ENCODE measurements around the gene OBP2A.

OBP2A gene

DNA sequence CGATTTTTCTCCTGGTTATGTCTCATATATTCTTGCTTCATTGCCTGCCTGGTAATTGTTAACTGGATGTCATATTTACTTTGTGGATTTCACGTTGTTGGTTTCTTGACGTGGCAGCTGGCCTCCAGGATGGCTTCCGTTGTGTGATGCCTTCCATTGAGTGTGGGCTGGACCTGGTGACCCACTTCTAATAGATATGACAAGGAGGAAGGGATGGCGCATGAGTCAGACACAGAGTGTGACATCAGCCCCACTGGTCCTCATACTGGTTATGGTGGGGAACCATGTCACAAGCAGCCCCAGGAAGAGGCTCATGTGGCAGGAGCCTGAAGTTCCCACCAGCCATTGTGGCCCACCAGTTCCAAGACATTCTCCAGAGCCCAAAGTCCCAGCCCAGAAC lies 9.3 kb downstream of the OBP2A start:
- DNase-seq, result no peak

DNA sequence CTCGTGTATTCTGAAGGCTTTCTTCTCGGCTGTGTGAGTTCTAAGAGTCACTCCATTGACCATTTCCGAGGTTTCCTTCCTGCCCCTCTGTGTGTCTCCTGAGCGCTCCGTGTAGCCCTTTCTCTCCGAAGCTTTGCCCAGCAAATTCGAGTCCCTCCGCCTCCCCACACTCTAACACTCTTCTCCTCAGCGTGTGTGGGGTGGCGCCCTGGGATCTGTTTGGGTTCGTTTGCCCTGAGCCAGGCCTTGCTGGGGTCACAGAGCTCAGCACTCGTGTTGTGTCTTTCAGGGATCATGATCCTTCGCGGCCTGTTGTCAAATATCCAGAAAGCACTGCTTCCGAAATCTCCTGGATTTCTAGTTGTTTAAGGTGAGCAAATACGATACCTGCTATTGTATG lies 10.0 kb downstream of the OBP2A start:
- no peak for DNase-seq

DNA sequence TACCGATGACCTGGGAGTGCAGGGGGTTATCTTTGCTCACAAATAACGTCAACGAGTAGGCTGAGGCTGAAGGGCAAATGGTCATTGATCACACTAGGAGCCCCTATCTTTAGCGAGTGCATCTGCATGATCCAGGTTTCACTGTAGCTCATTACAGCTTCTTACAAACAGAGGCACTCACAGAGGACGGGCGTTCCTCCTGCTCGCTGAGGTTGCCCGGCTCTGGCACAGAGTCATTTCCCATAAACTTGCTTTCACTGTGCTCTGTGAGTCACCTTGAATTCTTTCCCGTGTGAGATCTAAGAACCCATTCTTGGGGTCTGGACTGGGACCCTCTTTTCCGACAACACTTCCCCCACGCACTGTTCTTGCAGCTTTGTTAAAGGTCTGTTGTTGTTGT lies 13.7 kb downstream of the OBP2A start:
- no peak for DNase-seq

DNA sequence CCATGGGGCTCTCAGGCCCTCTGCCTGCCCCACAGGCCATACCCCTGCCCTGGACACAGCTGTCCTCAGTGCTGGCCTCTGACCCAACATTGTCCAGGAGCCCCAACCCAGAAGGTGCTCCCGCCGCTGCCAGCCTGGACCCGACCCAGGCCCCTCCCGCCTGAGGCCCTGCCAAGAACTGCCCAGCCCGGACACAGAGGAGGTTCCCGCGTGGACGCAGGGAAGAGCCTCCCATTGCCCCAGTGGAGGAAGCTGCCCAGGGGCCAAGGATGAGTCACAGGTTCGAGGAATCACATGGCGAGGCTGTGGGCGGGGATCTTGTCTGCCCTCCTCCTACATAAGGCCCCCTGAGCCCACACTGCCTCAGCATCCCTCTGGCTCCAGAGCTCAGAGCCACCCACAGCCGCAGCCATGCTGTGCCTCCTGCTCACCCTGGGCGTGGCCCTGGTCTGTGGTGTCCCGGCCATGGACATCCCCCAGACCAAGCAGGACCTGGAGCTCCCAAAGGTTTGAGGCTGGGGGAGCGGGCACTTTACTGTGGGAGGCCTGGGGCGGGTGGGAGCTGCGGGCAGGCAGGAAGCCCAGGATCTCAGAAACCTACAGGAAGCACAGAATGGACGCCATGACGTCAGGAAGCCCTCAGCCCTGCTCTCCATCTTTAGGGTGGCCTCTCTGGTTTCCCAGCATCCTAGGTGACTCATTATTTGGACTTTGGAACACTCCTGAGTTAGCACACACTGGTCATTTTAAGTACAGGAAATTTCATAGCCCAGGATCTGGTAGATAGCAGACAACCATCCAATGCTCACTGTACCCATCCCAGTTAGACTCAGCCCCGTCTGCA lies 15.7 kb downstream of the OBP2A start, which contains the start of gene PAEP:
Gene PAEP (plus strand): TSS at position 366 of the 844 bp plus-strand sequence.
- DNase-seq, result no peak

DNA sequence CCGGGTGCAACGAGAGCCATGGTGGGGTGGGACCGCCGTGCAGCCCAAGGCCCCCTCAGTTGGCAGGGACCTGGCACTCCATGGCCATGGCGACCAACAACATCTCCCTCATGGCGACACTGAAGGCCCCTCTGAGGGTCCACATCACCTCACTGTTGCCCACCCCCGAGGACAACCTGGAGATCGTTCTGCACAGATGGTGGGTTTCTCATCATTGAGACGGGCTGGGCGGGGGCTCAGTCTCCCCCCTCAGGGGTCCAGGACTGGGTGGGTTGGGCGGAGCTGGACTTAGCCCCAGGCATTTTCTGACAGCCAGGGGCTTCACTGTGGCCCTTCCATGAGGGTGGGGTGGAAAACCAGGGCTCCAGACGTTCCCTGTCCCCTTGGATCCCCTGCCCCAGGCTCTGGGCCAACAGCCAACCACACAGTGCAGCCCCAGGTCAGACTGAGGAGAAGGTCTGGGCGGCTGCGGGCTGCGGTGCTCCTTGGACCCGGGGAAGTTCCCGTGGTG lies 16.4 kb downstream of the OBP2A start:
- no peak for DNase-seq

DNA sequence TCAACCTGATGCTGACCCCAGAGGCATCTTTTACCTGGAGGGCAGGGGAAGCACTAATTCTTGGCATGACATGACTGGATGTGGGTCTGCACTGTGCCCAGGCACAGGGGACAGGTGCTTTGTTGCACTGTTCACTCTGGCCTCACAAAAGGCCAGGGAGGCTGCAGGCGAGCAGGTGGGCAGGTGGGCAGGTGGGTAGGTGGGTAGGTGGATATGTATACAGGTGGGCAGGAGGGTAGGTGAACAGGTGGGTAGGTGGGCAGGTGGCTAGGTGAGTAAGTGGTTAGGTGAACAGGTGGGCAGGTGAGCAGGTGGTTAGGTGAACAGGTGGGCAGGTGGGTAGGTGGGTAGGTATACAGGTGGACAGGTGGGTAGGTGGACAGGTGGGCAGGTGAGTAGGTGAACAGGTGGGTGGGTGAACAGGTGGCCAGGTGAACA lies 17.1 kb downstream of the OBP2A start:
- no peak for DNase-seq

DNA sequence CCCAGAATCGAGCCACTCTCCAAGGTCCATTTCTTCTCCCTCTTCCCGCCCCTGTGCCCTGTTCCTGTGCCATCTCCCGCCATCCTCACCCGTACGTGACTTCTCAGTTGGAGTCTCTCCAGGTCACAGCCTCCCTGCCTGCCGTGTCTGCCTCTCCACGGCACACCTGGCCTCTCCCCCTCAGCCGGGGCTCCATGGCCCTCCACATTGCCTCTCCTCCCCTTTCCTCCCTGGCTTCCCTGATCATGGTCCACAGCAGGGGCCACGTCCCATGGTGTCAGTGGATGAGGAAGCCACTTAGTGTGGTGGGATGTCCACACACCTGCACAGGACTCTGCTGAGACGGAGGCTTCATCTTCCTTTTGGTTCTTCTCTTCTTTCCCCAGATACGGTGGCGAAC lies 17.9 kb downstream of the OBP2A start:
- no peak for DNase-seq

DNA sequence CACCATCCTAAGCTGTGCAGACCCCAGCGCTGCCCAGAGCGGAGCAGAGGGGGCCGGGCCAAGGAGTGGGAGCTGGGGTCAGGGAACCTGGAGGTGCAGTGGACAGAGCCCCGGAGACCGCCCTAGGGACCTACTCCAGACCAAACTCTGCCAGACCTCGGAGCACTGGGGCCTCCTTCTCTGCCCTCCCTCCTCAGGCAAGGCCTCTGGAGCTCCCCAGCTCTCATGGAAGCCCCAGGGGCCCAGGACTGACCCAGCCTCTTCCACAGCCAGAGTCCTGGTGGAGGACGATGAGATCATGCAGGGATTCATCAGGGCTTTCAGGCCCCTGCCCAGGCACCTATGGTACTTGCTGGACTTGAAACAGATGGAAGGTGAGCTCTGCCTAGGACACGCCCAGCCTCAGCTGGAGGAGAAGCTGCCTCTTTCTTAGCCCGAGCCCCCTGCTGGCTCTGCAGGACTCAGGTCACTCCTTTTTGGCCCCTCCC lies 19.3 kb downstream of the OBP2A start:
- DNase-seq, result no peak

DNA sequence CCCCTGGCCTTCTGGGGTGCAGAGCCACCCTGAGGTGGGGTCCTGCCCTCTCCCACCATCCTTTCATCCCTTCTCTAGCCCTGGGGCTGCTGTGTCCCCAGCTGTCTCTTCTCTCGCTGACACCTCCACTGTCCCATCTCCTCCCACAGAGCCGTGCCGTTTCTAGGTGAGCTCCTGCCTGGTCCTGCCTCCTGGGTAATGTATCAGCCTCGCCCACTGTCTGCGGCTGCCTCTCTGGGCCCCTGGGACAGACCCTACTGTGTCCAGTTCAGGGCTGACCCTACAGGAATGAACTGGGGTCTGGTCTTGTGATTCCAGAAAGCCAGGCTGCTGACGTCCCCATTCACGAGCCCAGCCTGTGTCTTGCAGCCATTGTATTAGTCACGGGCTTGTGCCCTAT lies 19.7 kb downstream of the OBP2A start:
- no peak for DNase-seq

DNA sequence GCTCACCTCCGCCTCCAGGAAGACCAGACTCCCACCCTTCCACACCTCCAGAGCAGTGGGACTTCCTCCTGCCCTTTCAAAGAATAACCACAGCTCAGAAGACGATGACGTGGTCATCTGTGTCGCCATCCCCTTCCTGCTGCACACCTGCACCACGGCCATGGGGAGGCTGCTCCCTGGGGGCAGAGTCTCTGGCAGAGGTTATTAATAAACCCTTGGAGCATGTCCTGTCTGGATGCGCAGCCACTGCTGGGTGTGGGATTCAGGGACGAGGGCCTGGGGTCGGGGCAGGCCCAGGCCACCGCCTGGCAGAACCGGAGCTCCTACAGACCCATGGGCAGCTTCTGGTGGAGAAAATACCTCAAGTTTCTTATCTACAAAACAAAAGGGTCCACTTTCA lies 20.6 kb downstream of the OBP2A start:
- DNase-seq, result no peak

DNA sequence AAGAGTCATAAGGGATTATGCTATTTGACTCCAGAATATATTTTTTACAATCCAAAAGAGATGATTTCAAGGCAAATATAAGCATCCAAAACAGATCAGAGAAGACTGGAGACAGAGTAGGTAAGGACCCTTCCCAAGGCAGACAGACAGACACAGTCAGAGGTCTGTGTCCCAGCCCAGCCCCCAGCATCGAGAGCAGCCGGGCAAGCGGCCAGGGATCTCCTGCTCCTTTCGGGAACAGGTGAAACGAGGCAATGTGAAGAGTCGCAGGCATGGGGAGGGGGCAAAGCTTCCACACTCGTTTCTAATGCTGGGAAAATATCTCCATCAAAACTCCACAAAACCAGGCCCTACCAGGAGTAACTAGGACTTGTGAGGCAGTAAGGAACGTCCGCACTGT lies 21.4 kb downstream of the OBP2A start:
- DNase-seq, result no peak

DNA sequence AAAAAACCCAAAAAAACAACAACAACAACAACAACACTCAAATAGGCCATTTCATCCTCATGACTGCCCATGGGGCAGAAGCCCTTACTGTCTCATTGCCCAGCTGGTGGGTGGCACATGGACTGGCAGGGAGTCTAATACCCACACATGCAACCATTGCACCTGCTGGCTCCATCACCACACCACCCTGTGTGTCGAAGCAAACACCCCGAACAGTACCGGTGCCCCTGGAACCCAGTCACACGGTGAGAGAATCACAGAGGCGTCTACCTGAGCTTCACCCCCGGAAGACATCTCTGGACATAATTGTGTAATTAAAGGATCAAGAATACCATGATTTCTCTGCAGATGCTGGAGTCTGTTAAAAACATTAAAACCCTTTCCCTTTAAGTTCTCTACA lies 22.1 kb downstream of the OBP2A start:
- DNase-seq, result no peak

DNA sequence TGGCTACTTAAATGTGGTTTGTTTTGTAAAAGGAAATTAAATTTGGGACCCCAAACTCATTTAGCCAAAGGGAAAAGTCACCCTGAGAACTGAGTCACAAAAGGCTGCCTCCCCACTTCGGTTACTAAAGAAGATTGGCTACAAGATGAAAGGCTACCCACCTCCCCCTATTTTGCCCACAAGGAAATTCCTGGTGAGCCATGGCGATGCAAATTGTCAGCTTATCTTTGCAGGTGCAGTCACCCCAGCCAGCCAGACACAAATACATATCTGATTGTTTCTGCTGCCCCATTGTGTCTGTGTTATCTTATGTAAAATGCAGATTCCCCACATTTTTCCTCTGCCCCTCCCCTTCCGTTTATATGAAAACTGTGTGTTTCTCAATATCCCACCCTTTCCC lies 24.5 kb downstream of the OBP2A start:
- no peak for DNase-seq

DNA sequence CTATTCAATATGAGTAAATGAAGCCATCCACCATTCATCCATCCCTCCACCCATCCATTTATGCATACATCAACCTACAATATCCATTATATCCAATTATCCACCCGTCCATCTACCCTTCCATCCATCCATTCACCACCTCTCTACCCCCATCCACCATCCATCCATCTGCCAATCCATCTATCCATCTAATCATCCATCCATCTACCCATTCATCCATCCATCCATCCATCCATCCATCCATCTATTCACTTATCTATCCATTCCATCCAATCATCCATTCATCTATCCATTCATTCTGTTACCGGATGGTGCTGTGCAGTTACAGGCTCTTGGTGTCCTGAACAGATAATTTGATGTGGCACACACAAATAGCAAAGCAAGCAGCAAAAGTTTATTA lies 26.3 kb downstream of the OBP2A start:
- no peak for DNase-seq

DNA sequence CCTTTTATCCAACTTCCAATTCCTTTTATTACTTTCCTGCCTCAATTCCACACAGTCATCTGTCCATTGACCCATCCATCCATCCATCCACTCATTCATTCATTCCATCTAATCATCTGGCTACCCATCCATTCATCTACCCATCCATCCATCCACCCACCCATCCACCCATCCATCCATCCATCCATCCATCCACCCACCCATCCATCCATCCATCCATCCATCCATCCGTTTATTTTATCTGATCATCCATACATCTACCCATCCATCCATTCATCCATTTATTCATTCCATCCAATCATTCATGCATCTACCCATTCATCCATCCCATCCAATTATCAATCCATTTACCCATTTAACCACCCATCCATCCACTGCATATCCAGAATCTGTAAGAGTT lies 27.2 kb downstream of the OBP2A start:
- no peak for DNase-seq

DNA sequence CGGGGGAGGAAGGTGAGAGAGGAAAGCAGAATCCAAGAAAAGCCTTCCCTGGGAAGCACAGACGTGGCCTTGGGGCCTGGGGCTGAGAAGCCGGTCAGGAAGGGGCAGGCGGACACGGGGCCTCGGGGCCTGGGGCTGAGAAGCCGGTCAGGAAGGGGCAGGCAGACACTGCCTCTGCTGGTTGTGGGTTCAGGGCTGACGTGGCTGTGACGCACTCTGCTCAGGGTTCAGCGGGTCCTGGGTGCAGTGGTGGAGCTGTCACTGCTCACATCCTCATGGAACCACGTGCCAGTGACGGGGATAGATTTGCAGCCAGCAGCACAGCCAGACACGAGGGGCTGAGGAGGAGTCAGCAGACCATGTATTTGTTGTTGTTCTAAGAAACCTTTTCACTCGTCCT lies 28.4 kb downstream of the OBP2A start:
- no peak for DNase-seq

DNA sequence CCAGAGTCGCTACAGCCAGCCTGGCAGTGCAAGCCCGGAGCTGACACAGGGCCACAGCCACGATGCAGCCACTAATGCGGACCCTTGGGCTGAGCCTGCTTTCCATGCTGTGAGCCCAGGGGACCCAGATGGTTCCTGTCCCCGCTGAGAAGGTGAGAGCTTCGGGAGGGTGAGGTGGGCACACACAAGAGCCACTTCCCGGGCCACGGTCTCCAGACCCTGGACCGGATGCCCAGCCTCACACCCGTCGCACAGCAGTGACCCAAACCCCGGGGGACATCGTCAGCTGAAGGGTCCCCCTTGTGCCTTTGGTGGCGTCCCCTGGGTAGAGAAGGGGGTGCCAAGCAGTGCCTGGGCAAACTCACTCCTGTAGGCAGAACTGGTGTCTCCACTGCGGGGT lies 29.0 kb downstream of the OBP2A start:
- no peak for DNase-seq

DNA sequence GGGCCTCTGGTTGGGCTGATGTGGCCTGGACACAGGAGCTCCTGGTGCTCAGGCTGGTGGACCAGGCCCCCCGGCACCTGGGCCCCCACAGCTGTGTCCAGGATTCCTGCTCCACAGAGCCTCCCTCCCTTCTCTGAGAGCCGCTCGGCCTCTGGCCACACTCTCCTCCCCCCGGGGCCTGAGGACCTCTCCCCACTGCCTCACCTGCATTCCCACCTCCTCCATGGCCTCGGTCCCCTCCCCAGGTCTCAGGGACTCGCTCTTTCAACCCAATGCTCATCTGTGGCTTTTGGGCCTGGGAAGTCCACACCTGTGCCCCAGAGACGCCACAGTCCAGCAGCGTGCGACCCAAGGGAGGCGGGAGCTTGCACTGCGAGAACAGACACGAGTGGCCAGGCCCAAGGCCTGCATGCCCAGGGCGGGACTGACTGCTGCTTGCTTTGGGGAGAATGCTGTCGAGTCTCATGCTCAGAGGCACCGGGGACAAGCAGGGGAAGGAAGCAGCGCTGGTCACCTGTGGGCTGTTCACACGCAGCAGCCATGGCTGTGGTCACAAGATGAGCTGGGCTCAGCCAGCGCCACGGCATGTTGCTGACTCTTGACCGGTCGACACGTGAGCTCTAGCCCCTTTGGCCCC lies 30.2 kb downstream of the OBP2A start:
- no peak for DNase-seq

DNA sequence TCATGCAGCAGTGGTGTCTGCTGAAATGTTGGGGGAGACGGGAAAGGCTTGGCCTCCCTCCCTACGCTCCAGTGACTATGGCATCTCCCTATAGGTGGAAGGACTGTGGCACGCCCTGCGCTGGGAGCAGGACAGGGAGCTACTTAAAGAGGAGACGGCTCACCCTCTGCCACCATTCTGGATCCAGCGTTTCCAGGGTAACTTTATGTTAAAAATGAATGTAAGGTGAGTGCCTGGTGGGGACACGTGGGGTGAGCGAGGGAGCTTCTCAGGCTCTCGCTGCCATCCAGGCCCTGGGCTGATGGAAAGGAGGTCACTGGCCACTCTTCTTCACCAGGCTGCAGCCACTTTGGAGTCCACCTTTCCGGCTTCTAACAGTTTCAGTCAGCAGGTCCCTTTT lies 31.3 kb downstream of the OBP2A start:
- DNase-seq, result no peak

DNA sequence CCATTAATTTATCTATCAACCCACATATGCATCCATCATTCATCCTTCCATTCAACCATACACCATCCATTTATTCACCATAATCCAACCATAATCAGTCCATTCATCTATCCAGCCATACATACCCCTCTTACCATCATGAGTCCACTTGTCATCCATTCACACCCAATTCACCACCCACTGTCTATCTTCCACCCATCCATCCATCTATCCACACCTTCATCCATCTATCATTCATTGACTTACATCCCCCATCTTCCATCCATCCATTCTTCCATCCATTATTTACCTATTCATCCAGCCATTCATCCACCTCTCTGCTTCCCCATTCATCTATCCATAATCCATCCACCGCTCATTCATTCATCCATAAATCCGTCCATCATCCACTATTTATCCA lies 33.4 kb downstream of the OBP2A start:
- no peak for DNase-seq

DNA sequence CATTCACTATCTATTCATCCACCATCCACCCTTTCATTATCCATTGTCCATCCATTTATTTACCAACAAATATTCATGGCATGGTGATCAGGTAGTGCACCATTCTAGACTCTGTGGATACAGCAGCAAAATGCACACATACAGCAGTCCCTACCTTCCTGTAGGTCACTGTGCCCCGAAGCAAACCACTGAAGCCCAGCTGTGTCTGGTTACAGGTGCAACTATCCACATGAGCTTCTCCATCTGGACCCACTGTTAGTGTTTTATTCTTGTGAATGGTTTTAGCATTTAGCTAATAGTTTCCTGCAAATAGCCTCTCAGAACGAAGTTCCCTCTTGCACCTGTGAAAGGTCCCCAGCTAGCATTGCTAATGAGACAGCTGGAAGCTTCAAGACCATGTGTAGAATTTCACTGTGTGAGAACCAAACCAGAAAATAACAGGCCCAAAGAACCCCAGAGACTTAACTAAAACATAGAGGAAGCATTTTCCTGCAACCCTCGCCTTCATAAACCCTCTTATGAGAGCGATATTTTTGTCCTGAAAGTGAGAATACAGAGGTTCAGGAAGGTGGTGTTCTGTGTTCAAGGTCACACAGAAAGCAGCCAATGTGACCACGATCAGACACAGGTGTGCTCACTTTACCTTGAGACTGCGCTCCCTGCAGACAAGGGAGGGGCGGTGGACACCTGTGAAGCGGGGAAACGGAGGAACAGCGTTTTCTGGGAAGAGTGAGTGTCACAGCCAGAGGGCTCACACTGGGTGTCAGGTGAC lies 34.1 kb downstream of the OBP2A start:
- no peak for DNase-seq

DNA sequence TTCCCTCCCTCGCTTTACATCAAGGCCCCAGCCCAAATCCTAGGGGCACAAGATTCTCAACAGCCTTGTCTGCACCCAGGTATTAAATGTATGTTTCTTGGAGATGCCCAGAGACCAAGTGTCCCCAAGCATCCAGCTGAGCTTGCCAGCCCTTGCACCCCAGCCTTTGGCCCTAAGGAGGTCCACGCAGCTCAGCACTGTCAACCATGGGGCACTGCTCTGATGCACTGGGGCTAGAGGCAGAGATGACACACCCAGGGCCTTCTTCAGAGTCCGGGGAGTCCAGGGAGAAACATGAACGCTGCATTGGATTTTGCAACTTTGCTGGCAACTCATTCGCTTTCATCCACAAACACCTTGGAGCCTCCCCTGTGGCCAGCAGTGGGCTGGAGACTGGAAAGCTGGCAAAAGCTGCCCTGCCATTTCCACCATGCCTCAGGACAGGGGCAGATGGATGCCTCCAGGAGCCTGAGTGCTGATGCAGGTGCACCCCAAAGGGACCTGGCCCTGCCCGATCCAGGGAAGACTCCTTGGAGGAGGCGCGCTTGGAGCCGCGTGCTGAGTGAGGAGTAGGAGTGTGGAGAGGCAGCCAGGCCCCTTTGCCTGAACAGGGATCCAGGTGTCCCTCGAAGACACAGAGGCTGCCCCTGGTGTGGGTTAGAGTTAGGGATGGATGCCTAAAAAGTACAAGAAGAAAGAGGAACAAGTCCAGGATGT lies 34.9 kb downstream of the OBP2A start:
- no peak for DNase-seq
